ENCODE data around the gene ST6GALNAC4.

DNA sequence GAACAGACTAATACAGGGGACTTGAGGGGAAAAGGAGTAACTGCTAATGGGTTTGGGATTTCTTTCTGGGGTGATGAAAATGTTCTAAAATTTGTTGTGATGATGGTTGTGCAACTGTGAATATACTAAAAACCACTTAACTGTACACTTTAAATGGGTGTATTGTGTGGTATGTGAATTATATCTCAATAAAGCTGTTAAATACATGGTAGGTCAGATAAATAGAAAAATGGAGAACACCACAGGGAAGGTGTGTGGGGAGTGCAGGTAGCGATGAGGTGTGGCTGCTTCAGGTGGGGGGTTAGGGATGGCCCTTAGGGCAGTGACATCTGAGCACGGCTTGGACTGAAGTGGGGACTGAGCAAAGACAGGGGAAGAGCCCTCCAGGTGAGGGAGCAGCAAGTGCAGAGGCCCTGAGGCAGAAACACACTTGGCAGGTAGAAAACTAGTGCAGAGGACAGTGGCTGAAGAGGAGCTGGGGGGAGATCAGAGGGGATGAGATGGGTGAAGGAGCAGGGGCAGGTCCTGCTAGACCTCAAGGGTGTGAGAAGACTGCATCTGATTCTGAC, 43.1 kb upstream of the ST6GALNAC4 start:
- TF ChIP-seq, protein P1, sequence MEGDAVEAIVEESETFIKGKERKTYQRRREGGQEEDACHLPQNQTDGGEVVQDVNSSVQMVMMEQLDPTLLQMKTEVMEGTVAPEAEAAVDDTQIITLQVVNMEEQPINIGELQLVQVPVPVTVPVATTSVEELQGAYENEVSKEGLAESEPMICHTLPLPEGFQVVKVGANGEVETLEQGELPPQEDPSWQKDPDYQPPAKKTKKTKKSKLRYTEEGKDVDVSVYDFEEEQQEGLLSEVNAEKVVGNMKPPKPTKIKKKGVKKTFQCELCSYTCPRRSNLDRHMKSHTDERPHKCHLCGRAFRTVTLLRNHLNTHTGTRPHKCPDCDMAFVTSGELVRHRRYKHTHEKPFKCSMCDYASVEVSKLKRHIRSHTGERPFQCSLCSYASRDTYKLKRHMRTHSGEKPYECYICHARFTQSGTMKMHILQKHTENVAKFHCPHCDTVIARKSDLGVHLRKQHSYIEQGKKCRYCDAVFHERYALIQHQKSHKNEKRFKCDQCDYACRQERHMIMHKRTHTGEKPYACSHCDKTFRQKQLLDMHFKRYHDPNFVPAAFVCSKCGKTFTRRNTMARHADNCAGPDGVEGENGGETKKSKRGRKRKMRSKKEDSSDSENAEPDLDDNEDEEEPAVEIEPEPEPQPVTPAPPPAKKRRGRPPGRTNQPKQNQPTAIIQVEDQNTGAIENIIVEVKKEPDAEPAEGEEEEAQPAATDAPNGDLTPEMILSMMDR (IDR thresholded peaks at IDR 0.05), result no peak
- TF ChIP-seq EZH2 (IDR thresholded peaks at IDR 0.05; ENCODE audit: borderline replicate concordance, insufficient read depth, low read depth, low read length, poor library complexity, severe bottlenecking), result no peak

All from B cell (primary cell).